Measurements from ENCODE around the gene CCDC17.

CCDC17 gene

GRCh38 chr1:45623972-45624371 lies at the start of gene CCDC17:
Gene CCDC17, minus strand, starts transcription at chr1:45624054. Its CDS starts 145 bp downstream, at chr1:45623909.
- DNase-seq = no peak

DNA sequence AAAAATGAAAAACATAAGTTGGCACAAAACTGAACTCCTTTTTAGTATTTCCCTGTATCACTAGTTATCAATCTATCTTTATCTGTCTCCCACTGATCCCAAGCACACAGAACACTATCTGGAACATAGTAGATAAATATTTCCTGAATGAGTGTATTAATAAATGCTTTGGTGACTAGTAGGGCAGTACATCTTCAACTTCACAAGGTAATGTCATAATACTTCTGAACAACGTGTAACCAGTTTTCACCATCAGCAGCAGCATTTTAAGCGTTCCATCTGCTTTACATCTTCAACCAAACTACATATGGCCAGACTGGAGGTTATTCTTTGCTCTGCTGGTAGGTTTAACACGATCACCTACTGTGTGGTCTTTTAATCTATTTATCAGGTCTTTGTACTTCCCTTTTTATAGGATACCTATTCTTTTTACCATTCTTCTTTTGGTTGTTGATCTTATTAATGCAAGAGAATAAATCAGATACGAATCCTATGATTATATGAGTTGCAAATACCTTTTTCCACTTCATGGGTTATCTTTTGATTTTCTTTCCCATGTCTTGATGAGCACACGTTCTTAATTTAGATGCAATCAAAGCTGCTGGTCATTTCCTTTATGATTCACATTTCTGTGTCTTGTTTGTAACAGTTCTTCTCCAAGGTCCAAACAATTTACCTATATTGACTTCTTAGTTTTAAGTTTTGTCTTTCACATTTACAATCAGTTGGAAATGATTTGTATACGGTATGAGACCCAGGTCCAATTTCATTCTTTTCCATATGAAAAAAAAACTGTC lies 46.2 kb upstream of the CCDC17 start:
- DNase-seq = no peak

DNA sequence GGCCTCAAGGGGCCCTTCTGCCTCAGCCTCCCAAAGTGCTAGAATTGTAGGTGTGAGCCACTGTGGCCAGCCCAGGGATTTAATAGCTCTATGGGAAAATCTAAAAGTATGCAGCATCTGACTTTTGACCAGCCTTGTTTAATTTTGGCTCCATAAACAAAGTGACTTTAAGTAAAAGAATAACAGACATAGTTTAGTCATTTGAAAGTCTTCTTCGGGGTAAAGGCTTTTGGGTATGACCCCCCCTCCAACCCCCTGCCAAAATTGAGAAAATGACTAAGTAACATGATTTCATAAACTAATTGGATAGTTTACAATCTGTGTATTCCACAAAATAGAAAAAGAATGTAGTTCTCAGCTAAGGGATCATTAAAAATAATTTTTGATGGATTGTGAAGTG lies 45.5 kb upstream of the CCDC17 start:
- DNase-seq = no peak

GRCh38 chr1:45668526-45668925 lies 44.7 kb upstream of the CCDC17 start:
- no peak for DNase-seq

- DNase-seq = no peak
Observed at GRCh38 chr1:45667321-45668111, 43.7 kb upstream of the CCDC17 start.

GRCh38 chr1:45666836-45667235 lies 43.0 kb upstream of the CCDC17 start:
- no peak for DNase-seq

DNA sequence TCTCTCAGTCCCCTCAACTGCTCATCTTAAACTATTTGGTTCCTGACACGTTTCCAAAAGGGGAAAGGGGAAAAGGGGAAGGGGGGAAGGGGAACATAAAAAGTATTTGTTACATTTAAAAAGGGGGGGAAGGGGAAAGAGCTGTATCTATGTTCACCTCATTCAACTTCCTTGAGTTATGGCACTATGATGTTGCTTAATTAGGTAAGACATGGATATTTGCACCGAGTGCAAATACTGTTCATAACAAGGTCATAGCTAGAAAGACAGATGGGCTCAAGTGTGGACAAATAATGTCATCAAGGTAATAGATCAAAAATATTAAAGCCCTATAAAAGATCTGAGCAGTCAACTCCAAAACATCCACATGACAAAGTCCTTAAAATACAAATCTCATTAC lies 36.5 kb upstream of the CCDC17 start:
- no peak for DNase-seq

DNA sequence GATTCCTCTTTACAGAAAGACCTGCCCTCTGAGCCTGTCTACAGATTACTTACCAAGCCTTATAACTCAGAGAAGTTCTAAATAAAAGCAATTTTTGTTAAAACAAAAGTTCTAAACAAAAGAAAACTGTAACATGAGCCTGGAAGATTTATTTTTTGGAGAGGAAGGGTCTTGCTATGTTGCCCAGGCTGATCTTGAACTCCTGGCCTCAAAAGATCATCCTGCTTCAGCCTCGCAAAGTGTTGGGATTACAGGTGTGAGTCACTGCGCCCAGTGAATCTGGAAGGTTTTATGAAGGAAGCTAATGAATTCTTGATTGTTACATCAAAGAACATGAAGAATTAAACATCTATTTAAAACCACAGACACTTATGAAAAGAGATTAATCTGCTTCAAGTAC lies 35.4 kb upstream of the CCDC17 start:
- DNase-seq = no peak

DNA sequence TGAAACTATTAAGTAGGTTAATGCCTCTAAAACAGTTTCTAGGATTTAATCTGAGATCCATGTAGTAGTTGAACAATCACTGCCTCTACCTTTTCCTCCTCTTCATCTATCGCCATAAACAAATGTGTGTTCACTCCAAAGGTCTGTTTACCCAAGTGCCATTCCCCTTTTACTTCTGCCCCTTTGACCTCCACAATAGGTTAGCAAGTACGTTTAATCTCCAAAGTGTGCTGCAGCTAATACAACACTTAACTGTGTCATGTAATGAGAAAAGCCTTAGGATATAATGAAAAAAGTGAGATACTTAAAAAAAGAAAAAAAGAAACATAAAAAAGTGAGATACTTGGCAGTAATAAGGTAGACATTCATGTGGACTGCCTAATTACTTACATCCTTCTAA lies 34.3 kb upstream of the CCDC17 start:
- DNase-seq = no peak

DNA sequence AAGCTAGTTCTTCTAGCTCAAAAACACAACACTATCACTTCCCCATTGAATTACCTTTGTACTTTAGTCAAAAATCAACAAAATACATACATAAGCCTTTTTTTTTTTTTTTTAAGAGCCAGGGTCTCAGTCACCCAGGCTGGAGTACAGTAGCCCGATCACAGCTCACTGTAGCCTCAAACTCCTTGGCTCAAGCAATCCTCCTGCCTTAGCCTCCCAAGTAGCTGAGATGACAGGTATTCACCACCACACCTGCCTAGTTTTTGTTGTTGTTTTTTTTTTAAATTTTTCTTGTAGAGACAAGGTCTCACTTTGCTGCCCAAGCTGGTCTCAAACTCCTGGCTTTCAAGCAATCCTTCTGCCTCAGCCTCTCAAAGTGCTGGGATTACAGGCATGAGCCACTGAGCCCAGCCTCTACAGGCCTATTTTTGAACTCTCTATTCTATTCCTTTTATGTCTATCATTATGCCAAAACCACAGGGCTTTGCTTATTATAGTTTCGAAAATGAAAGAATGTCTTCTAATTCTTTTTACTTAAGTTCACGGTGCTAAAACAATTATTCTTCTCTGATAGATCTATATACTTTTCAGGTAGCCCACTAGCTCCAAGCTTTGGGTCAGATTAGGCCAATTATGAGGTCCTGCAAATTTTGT lies 32.8 kb upstream of the CCDC17 start:
- DNase-seq = no peak

- DNase-seq = no peak
Observed at GRCh38 chr1:45654540-45655280, 30.9 kb upstream of the CCDC17 start.

DNA sequence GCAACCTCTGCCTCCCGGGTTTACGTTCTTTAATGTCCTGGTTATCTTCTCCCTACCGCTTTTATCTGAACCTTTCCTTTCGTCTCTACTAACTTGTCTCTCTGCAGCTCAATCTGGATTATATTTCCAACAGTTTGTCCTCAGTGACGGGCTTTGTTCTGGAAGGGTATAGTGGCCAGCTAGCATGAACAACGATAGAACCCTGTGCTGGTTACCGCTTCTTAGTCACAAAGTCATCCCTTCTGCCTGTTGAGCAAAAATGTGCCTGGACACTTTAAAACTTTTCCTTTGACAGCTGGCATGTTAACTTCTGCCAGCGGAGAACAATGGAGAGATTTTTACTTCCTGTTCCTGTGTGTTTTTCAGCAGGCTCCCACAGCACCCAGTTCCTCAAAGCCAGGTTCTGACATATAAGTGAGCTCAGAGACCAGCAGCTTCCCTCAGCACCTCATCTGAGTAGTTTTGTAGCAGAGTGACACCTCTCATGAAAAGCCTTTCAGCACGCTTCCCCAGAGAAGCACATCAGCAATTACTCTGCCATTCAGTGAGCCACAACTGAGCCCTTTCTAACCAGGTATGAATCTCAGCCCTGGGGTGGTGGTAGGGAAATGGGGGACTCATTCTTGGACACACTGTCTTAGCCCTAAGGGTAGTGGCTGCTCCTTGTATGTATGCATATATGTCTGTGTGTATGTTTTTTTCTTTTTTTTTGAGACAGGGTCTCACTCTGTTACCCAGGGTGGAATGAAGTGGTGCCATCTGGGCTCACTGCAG lies 23.6 kb upstream of the CCDC17 start:
- DNase-seq = no peak

DNA sequence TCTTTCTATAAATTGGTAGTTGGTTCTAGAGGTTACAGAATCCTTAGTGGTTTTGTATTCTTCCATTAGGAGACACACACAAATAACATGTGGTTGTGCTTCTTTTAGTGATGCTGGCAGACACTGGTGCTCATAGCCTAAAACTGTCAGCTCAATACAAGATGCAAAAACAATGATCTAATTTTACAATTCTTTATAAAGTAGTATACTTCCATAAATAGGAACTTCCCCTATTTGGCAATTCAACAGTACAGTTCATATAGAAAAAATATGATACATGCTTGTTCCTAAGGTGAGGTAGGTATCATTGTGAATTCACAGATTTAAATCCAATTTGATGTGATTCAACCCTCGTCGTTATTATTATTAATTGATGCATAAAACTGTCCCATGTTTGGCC lies 20.8 kb upstream of the CCDC17 start:
- DNase-seq = no peak

- DNase-seq = no peak
Observed at GRCh38 chr1:45643978-45644377, 20.1 kb upstream of the CCDC17 start.

GRCh38 chr1:45643321-45643720 lies 19.5 kb upstream of the CCDC17 start:
- no peak for DNase-seq

DNA sequence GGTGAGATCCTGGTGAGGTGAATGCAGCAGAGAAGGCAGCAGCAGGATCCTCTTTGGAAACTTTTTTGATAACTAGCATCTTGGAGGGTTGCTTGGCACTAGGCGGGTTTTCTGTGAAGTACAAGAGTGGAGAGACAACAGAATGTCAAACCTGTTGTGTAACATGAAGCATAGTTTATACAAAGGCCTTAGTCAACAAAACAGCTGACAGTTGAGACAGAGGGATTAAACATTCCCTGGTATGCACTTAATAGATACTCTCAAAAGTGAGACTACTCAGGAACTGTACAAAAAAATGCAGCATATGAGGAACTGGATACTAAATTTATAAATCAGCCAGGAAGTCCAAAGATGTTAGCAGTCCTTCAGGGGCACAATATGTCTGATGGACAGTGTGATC lies 16.4 kb upstream of the CCDC17 start:
- no peak for DNase-seq

- DNase-seq = no peak
Observed at GRCh38 chr1:45635211-45635610, 11.4 kb upstream of the CCDC17 start.

DNA sequence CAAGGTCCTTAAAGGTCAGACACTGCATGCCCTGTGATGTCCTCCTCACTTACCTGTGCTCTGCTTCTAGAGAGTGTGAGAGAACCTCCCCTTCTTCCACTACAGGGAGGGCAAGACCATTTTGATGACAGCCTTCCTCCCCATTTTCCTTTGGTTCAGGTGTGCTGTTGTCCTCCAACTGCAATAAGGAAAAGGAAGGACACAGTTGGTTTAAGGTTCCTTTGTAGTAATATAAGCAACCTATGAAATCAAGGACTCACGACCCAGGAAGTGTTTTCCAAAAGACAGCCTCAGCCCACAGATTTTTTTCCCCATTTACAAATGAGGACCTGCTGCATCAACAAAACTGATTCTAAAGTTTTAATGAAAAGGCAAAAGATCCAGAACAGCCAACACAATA lies 6.6 kb upstream of the CCDC17 start:
- DNase-seq = no peak

DNA sequence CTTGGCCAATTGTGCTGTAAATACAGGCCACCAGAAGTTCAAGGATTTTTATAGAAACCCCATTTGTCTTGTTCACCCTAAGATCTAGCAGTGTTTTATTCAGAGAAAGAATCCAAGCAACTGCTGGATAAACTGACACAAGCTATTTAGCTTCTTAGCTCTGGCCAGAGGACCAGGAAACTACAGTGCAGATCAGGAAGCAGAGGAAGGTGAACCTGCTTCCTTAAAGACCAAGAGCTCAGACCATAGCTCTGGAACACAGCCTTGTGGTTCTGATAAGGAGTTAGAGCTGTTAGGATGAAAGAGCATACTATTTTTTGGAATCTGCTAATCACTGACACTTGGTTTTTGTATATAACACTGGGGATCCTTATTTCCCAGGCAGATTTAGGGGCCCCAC lies 5.2 kb upstream of the CCDC17 start:
- DNase-seq = no peak

DNA sequence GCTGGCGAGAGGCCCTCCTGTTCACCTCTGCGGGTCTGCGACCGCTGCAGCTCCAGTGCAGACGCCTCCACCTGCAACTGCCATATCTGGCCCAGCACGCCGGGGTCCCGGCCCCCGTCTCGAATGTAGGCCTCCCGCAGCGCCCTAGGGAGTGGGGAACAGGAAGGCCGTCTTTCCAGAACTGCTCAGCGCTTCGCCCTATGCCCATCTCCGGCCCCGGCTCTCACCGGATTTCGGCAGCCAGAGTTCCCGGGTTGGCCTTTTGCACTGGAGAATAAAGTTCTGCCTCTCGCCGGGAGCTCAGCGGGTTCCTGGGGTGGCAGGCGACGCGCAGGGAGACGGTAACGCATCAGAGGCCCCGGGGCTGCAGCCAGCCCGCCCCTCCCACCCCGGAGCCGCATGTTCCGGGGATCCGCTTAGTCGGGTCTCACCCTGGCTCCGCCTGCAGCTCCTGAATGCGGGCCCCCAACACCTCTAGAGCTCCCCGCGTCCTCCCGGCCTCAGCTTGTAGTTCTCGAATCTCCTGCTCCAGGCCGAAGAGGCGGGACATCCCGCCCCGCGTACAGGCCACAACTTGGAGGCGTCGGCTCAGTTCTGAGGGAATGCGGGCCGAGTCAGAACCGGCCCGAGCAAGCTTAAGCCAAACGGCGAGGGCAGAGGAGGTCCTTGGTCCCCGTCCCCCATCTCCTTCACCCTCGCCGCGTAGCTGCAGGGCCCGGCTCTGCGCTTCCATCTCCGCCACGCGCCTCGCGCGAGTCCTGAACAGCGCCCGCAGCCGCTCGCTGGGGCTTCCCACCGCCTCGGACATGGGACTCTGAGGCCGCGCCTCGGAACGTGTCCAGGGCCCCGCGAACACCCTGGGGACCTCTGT lies 1.1 kb downstream of the CCDC17 start:
- DNase-seq = no peak

- no peak for DNase-seq
Observed at GRCh38 chr1:45621895-45622523, 1.8 kb downstream of the CCDC17 start.

All from NCI-H1092 treated with DMSO at 0.1 percent for 48 hours (cell line).